CD4-positive, alpha-beta T cell treated with Interleukin-15 for 1 hour (primary cell): Measurements from ENCODE around the gene PPP1R3C.

Source experiments
- DNase-seq: peaks from one replicate; pipeline ENCODE4 v3.0.0-alpha.2; 2020

Gene PPP1R3C

DNA sequence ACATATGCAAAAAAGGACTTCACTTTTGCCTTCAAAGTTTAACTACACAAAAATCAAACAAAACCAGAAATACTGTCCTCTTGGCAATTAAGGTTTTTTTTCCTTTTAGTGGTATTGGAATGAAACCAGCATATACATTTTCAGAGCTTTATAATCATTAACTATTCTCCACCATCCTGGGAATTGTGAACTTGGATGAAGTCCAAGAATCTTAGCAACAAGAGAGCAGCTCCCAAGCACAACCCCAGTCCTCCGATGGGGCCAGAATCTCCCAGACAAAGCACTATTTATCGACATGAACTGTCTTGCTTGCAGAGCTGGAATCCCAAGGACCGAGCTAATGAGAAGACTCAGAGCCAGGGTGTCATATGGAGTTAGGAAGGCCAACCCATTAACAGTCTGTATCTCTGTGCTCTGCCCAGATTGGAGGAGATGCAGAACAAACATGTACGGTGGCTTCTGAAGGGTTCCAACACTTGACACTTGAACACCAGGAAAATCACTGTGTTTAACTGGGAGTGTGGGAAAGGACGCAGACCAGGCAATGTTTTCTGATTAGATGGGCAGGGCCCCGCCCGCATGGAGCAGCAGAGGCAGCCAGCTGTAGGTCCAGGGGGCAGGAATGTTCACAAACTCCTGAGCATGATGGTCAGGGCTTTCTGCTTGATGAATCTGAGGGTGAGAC is 35.5 kb downstream of the PPP1R3C start:
- DNase-seq: no peak

GRCh38 chr10:91596825-91597196 is 36.1 kb downstream of the PPP1R3C start:
- no peak for DNase-seq

GRCh38 chr10:91593834-91594233 is 39.0 kb downstream of the PPP1R3C start:
- no peak for DNase-seq

GRCh38 chr10:91593366-91593765 is 39.5 kb downstream of the PPP1R3C start:
- no peak for DNase-seq

DNA sequence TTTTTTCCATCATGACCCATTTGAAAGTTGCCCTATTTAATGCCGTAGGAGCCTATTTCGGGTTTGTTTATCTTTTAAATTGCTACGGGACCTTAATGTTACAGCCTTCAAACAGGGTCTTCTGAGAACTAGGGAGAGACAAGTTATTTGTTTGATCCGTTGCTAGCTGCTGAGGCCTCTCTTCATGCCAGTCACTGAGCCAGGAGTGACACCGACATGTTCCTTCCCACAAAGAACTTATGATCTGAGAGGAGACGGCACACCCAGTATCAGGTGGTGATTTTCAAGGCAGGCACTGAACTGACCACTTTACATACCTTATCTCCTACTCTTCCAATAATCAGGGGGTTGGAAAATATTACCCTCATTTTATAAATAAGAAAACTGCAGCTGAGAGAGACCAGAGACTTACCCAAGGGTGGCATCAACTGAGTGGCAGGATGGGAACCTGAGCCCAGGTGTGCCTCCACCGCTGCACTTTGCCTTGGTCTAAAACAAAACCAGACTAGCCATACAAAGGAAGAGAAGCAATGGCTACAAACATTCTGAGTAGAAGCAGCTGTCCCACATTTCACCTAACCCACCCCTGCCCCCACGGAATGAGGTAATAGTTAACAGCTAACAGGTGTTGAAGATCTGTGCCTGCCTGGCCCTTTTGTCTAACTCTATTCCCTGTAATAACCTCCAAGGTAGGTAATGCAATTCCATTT is 40.5 kb downstream of the PPP1R3C start:
- no peak for DNase-seq

- DNase-seq: no peak
Observed at GRCh38 chr10:91591797-91592174, 41.1 kb downstream of the PPP1R3C start.

GRCh38 chr10:91590904-91591796 is 41.7 kb downstream of the PPP1R3C start:
- no peak for DNase-seq

GRCh38 chr10:91590142-91590903 is 42.5 kb downstream of the PPP1R3C start:
- no peak for DNase-seq

- DNase-seq: no peak
Observed at GRCh38 chr10:91589658-91590035, 43.2 kb downstream of the PPP1R3C start.

GRCh38 chr10:91589015-91589657 is 43.7 kb downstream of the PPP1R3C start:
- DNase-seq: no peak

GRCh38 chr10:91587710-91588638 is 44.9 kb downstream of the PPP1R3C start:
- no peak for DNase-seq

- no peak for DNase-seq
Observed at GRCh38 chr10:91582153-91582554, 50.7 kb downstream of the PPP1R3C start.

- no peak for DNase-seq
Observed at GRCh38 chr10:91579329-91579985, 53.4 kb downstream of the PPP1R3C start.
